ENCODE results near the gene MPPE1. TPM values are rescaled to one million over a fixed set of nuclear protein-coding genes. Genes with fewer than 3 reads are reported as not detected.

MPPE1 gene
- total RNA-seq (2014; rRNA removed) (15.8 and 17.9 TPM in 2 replicates), Bru-seq, nascent RNA (percentile 69 among the genes with signal in this experiment), BruChase-seq, experiment 1, labeled RNA remaining after a 6-hour chase (percentile 68 among the genes with signal in this experiment), BruChase-seq, experiment 2, labeled RNA remaining after a 2-hour chase (percentile 72 among the genes with signal in this experiment)
- long read RNA-seq, full-length matches to known transcripts = 23 of 78 reads
- long read RNA-seq, partial matches to known transcripts = 13 of 78 reads
- long read RNA-seq, other reads (novel, unspliced or antisense) = 42 of 78 reads

- Histone ChIP-seq H3F3A (ENCODE audit: low read length, unreplicated experiment) (no peaks in the 10 kb centered on the region), H3K9ac (ENCODE audit: low read length) (peak within 1 kb of the TSS; percentile 96), H2AFZ (ENCODE audit: low read length) (peak within 1 kb of the TSS; percentile 95), H3K27me3 (ENCODE audit: low read length) (no peaks in the 10 kb centered on the region), H3K9me3 (ENCODE audit: low read length) (no peaks in the 10 kb centered on the region), H3K79me2 (ENCODE audit: low read length) (peaks cover 13% of the 10 kb centered on the region), H3K27ac (ENCODE audit: low read length) (peak within 1 kb of the TSS; percentile 81), H3K9me2 (replicated peaks; ENCODE audit: low read length) (no peaks in the 10 kb centered on the region), H3K4me3 (ENCODE audit: low read length) (peak within 1 kb of the TSS; percentile 91), H3K36me3 (ENCODE audit: low read depth, low read length) (no peaks in the 10 kb centered on the region), H3K4me2 (ENCODE audit: low read length) (peak within 1 kb of the TSS; percentile 98), H3K4me1 (ENCODE audit: insufficient read depth, low read length) (peaks cover 31% of the 10 kb centered on the region), H4K20me1 (ENCODE audit: low read length) (no peaks in the 10 kb centered on the region)
- BruUV-seq (replicated peaks) = no TSS peak
- intact Hi-C loops (cut with micrococcal nuclease) = loop anchor here (1.0 to 2.0 kb wide), 3 partner anchors 58 to 87 kb away; partner anchors contain the start of gene CHMP1B
- POLR2A ChIA-PET (ENCODE audit: unreplicated experiment) = no interaction called here
- CTCF ChIA-PET = no interaction called here
- DNase-seq (peak; percentile 86), ATAC-seq (peak; percentile 87)
- TF ChIP-seq EZH2phosphoT487 (IDR thresholded peaks at IDR 0.05; ENCODE audit: borderline replicate concordance, low read length) (no peak), CTCF (conservative IDR thresholded peaks at IDR 0.05; ENCODE audit: low read depth, low read length) (no peak), EZH2 (IDR thresholded peaks at IDR 0.05; ENCODE audit: low read length, unreplicated experiment) (no peak)
Measured at GRCh38 chr18:11908182-11909060, at the start of gene MPPE1. TSS of gene MPPE1 (minus strand) at chr18:11908317. CDS start at chr18:11897264, 11,053 bp downstream.

- no peak for DNase-seq
- no TSS peak for BruUV-seq (replicated peaks)
- intact Hi-C loops (cut with micrococcal nuclease) = no loop called here
Measured at GRCh38 chr18:11957636-11958035, 49.5 kb upstream of the MPPE1 start.

More at GRCh38 chr18:11957636-11958035, 49.5 kb upstream of the MPPE1 start:
- Histone ChIP-seq H2AFZ (ENCODE audit: low read length) (no peak overlapping the region), H3K9me2 (replicated peaks; ENCODE audit: low read length) (no peaks in the 10 kb centered on the region), H3K4me1 (ENCODE audit: insufficient read depth, low read length) (peaks cover 21% of the 10 kb centered on the region), H3K36me3 (ENCODE audit: low read depth, low read length) (peaks cover 8% of the 10 kb centered on the region; the same call in 1 of the 2 replicates), H3K79me2 (ENCODE audit: low read length) (no peaks in the 10 kb centered on the region), H3K4me2 (ENCODE audit: low read length) (no peak overlapping the region), H3K4me3 (ENCODE audit: low read length) (no peak overlapping the region), H4K20me1 (ENCODE audit: low read length) (no peaks in the 10 kb centered on the region), H3K9me3 (ENCODE audit: low read length) (peaks cover 14% of the 10 kb centered on the region), H3K9ac (ENCODE audit: low read length) (no peak overlapping the region), H3K27ac (ENCODE audit: low read length) (no peak overlapping the region), H3K27me3 (ENCODE audit: low read length) (no peaks in the 10 kb centered on the region), H3F3A (ENCODE audit: low read length, unreplicated experiment) (peaks cover 5% of the 10 kb centered on the region)
- ChIA-PET POLR2A (ENCODE audit: unreplicated experiment) (no interaction called here), CTCF (no interaction called here)
- TF ChIP-seq EZH2 (IDR thresholded peaks at IDR 0.05; ENCODE audit: low read length, unreplicated experiment) (no peak), CTCF (conservative IDR thresholded peaks at IDR 0.05; ENCODE audit: low read depth, low read length) (no peak), EZH2phosphoT487 (IDR thresholded peaks at IDR 0.05; ENCODE audit: borderline replicate concordance, low read length) (no peak)
- ATAC-seq = no peak

Measured in PC-3 (cell line).